H1 (cell line): ENCODE results near the gene PIGL.

Experiments used
- CREB1 ChIP-seq: IDR thresholded peaks from 2 replicates; pipeline ENCODE4 v1.6.1; 2012; ENCODE audit warnings: inconsistent platforms
- EGR1 ChIP-seq: IDR thresholded peaks from 2 replicates; pipeline ENCODE4 v1.6.1; 2011; ENCODE audit warnings: low read depth, low read length, borderline replicate concordance
- EP300 ChIP-seq, 2 experiments: IDR thresholded peaks; 1 replicate in 1 of 2; 2 replicates in 1 of 2; pipeline ENCODE4 v1.6.1; 2011 to 2012; ENCODE audit warnings: low read depth in 2 of 2, low read length in 2 of 2, mild to moderate bottlenecking in 2 of 2, borderline replicate concordance in 1 of 2, inconsistent platforms in 1 of 2, moderate library complexity in 1 of 2
- EZH2 ChIP-seq: fragments of 200-600 bp; sonication (generic); IDR thresholded peaks from 2 replicates; pipeline ENCODE4 v1.7.1; 2012; ENCODE audit warnings: low read depth, mild to moderate bottlenecking, moderate library complexity, low read length, inconsistent platforms; ENCODE audit not compliant: severe bottlenecking
- MAFK ChIP-seq: IDR thresholded peaks from 2 replicates; pipeline ENCODE4 v1.6.1; 2012; ENCODE audit warnings: low read depth, mild to moderate bottlenecking, improper control_type of control experiment, low read length
- NRF1 ChIP-seq: IDR thresholded peaks from 2 replicates; pipeline ENCODE4 v1.6.1; 2011; ENCODE audit warnings: mild to moderate bottlenecking, low read depth, low read length, improper control_type of control experiment
- TAF1 ChIP-seq: IDR thresholded peaks from 2 replicates; pipeline ENCODE4 v1.6.1; 2011; ENCODE audit warnings: mild to moderate bottlenecking, low read depth, low read length
- TEAD4 ChIP-seq: IDR thresholded peaks from 2 replicates; pipeline ENCODE4 v1.6.1; 2012; ENCODE audit warnings: low read depth, low read length, inconsistent platforms, mixed read lengths
- TF ChIP-seq, protein P1 (sequence below), 3 experiments: IDR thresholded peaks; 1 replicate in 2 of 3; 2 replicates in 1 of 3; pipeline versions ENCODE4 v1.5.1 to v1.6.1; 2011; ENCODE audit warnings: low read length in 3 of 3, mild to moderate bottlenecking in 3 of 3, inconsistent platforms in 2 of 3, low read depth in 1 of 3, moderate library complexity in 1 of 3; ENCODE audit not compliant: insufficient read depth in 1 of 3; ENCODE audit errors: control extremely low read depth in 1 of 3
- TF ChIP-seq, protein P2 (sequence below): IDR thresholded peaks from 2 replicates; pipeline ENCODE4 v1.6.1; 2011; ENCODE audit warnings: low read depth, mild to moderate bottlenecking, low read length; ENCODE audit not compliant: insufficient read depth

DNA sequence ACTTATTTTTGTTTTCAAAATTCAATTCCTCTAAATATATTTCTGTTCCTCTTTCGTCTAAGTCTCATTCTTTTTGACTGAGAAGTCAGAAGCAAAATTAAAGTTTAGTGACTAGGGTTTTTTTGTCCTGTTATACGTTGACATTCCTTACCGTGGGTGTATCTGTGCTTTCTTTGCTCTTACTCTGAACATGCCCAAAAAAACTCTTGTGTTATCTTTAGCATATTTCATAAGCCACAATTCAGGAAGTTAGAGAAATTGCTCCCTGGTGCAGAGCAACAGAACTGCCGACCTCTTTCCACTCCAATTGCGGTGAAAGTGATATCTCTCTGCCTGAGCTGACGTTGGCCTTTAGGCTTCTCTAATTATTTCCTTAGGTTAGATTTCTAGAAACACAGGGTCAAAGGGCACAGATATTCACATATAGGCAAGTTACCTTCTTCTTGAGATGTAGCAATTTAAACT is 70.6 kb downstream of the PIGL start:
- TF ChIP-seq, protein P1, sequence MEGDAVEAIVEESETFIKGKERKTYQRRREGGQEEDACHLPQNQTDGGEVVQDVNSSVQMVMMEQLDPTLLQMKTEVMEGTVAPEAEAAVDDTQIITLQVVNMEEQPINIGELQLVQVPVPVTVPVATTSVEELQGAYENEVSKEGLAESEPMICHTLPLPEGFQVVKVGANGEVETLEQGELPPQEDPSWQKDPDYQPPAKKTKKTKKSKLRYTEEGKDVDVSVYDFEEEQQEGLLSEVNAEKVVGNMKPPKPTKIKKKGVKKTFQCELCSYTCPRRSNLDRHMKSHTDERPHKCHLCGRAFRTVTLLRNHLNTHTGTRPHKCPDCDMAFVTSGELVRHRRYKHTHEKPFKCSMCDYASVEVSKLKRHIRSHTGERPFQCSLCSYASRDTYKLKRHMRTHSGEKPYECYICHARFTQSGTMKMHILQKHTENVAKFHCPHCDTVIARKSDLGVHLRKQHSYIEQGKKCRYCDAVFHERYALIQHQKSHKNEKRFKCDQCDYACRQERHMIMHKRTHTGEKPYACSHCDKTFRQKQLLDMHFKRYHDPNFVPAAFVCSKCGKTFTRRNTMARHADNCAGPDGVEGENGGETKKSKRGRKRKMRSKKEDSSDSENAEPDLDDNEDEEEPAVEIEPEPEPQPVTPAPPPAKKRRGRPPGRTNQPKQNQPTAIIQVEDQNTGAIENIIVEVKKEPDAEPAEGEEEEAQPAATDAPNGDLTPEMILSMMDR (IDR thresholded peaks at IDR 0.05; ENCODE audit: control extremely low read depth in 1 of 3, insufficient read depth in 1 of 3, low read depth in 1 of 3, low read length in 3 of 3), result no peak
- no peak for TF ChIP-seq EZH2
- TF ChIP-seq CREB1, result no peak
- no peak for TF ChIP-seq EGR1
- no peak for TF ChIP-seq EP300 (IDR thresholded peaks at IDR 0.05; ENCODE audit: borderline replicate concordance in 1 of 2, low read depth in 2 of 2, low read length in 2 of 2)
- no peak for TF ChIP-seq TEAD4
- no peak for TF ChIP-seq MAFK
- TF ChIP-seq NRF1, result no peak
- TF ChIP-seq TAF1, result no peak
- TF ChIP-seq, protein P2, sequence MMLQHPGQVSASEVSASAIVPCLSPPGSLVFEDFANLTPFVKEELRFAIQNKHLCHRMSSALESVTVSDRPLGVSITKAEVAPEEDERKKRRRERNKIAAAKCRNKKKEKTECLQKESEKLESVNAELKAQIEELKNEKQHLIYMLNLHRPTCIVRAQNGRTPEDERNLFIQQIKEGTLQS, result no peak
